ENCODE data around the gene EMSY.

GRCh38 chr11:76558891-76559290 lies 114.1 kb downstream of the EMSY start:
- TF ChIP-seq, protein P1, sequence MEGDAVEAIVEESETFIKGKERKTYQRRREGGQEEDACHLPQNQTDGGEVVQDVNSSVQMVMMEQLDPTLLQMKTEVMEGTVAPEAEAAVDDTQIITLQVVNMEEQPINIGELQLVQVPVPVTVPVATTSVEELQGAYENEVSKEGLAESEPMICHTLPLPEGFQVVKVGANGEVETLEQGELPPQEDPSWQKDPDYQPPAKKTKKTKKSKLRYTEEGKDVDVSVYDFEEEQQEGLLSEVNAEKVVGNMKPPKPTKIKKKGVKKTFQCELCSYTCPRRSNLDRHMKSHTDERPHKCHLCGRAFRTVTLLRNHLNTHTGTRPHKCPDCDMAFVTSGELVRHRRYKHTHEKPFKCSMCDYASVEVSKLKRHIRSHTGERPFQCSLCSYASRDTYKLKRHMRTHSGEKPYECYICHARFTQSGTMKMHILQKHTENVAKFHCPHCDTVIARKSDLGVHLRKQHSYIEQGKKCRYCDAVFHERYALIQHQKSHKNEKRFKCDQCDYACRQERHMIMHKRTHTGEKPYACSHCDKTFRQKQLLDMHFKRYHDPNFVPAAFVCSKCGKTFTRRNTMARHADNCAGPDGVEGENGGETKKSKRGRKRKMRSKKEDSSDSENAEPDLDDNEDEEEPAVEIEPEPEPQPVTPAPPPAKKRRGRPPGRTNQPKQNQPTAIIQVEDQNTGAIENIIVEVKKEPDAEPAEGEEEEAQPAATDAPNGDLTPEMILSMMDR (IDR thresholded peaks at IDR 0.05), result no peak
- no peak for TF ChIP-seq POLR2A (IDR thresholded peaks at IDR 0.05)
